CD4-positive, alpha-beta T cell treated with Interferon alpha-2 for 1 hour (primary cell): ENCODE measurements around the gene NOX4.
"Not testable (repeated sequence)": the region's sequence is repeated elsewhere in the genome, so short reads cannot be mapped to it uniquely, and the experiment has no call there.

Experiments
- DNase-seq, 2 donors: peaks; one replicate each; pipeline ENCODE4 v3.0.0-alpha.2; 2020 to 2022

NOX4 gene

DNA sequence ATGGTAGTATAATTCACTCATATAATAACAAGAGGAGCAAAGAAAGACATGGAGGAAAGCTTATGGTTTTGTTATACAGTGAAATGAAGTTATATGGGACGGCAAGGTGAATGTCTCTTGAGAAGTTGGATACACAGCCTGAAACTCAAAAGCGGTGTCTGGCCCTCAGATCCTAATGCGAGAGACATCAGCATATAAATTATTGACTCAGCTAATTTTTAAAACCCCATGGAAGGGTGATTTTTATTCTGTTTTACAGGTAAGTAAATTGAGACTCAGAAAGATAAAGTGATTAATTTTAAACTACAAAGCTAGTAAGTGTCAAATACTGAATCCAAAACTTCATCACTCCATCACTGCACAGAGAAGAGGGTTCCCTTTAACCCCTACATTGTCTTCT, 203.2 kb downstream of the NOX4 start:
- DNase-seq = not testable (repeated sequence)

DNA sequence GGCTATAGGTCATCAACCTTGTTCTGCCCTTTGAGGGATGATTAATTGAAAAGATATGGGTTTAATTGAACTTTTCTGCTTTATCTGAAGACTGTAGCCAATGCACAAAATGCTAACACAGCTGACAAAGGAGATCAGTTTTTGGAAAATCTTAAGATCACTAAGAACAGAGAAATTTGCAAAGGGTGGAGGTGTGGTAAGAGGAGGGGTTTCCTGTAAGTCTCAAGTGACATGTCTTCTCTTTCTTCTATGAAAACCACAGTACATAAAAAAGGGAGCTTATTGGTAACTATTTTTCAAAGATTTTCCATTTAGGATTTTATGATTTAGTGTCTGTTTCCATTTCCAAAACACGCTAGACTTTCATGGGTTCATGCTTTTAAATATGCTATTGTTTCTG, 204.6 kb downstream of the NOX4 start:
- peak in 1 of 2 donors; percentile 10 for DNase-seq

- not testable (repeated sequence) for DNase-seq
Observed at GRCh38 chr11:89281032-89281677, 210.0 kb downstream of the NOX4 start.

DNA sequence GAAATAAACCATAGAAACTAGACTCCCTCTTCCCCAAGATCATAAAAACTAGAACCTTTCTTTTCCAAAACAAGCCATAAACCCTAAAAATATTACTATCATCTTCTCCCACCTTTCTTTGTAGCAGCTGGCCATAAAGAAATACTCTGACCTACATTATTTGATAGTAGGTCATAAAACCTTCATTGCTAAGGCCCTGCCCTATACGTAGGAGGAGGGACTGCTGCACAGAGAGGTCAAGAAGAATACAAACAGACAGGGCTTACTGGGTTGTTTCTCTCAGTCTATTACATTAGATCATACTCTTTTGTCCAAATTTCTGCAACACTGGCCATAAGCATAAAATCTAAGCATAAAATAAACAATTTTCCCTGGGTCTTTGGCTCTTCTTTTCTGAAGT, 212.0 kb downstream of the NOX4 start:
- no peak for DNase-seq

DNA sequence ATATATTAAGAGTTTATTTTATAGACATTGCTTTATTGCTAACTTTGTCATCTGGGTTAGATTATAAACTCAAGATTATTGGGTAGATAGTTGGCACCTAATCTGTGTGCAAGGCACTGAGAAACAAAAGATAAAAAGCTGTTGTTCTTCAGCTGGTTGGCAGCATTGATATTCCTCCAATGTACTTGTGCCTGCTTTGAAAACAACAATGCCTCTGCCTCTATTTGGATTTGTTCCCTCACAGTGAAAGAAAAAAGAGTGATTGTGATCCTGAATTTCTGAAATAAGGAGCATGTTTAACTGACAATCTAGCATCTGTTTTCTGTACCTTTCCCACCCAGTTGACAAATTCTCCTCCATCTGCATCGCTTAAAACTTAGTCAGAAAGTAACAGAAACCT, 215.2 kb downstream of the NOX4 start:
- no peak for DNase-seq
